NCI-H1436 (cell line): ENCODE data around the gene L3MBTL4.

ENCODE experiments used
- DNase-seq: peaks from one replicate; lab custom pipeline; 2025; lab: John Stamatoyannopoulos, UW

L3MBTL4 gene

GRCh38 chr18:5961097-5961827 is 453.4 kb downstream of the L3MBTL4 start:
- no peak for DNase-seq

GRCh38 chr18:5958822-5959221 is 455.9 kb downstream of the L3MBTL4 start:
- no peak for DNase-seq

- no peak for DNase-seq
These were observed 458.9 kb downstream of the L3MBTL4 start for GRCh38 chr18:5955861-5956260.

DNA sequence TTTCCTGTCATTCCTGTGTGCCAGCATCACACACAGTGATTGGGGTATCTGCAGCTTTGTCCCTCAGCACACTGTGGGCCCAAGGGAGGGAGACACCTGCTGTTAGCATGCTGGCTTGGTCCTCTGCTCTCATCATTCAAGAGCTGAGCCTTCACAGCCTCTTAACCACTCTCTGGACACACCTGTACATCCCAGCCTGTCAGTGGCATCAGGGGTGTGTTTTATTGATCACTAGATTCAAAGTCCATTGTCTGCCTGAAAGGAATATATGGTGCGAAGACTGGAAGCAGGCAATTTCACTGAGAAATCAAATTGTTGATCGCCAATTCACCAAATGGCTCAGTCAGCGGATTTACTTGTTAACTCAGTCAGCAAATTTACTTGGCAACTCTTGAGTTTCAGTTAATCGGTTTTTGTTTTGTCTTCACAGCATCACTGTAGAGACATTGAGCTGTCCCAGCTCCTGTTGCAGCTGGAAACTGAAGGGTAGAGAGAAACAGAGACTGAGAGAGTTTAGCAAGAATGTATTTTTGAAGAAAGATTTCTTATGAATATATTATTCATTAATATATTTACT is 463.1 kb downstream of the L3MBTL4 start:
- no peak for DNase-seq

- DNase-seq, result no peak
These were observed 465.9 kb downstream of the L3MBTL4 start for GRCh38 chr18:5948781-5949180.

GRCh38 chr18:5948237-5948636 is 466.5 kb downstream of the L3MBTL4 start:
- DNase-seq, result no peak

DNA sequence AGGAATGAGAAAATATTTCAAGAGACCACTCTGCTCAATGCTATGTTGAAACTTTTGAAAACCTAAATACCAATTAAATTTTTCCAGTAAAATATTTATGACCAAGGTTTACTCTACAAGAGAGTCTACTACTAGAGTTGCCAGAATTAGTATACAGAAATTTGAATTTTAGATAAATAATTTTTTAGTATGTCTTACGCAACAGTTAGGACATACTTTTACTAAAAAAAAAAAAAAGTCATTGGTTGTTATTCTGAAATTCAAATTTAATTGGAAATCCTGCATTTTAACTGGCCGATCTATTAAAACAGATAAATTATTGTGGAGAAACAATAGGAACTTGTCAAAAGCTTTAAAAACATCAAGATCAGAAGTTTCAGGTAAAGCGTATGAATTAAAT is 470.3 kb downstream of the L3MBTL4 start:
- no peak for DNase-seq

DNA sequence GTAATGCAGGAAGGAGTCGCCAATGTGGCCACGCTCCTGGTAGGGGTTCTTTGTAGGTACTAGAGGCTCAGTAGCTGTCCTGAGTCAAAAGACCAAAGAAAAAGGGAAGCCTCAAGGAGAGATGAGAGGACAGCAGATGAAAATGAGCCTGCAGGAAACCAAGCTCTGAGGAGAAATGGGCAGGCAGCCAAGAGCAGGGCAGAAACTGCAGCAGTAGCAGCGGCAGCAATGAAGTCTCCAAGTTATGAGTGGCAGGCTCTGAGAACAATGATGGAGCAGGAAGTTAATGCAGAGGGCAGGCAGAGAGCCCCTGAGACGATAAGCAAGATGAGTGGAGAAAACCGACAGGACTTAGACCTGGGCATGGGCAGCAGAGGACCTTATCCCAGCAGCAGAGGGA is 471.2 kb downstream of the L3MBTL4 start:
- no peak for DNase-seq

- no peak for DNase-seq
These were observed 472.1 kb downstream of the L3MBTL4 start for GRCh38 chr18:5942591-5942990.

GRCh38 chr18:5941890-5942289 is 472.8 kb downstream of the L3MBTL4 start:
- no peak for DNase-seq

DNA sequence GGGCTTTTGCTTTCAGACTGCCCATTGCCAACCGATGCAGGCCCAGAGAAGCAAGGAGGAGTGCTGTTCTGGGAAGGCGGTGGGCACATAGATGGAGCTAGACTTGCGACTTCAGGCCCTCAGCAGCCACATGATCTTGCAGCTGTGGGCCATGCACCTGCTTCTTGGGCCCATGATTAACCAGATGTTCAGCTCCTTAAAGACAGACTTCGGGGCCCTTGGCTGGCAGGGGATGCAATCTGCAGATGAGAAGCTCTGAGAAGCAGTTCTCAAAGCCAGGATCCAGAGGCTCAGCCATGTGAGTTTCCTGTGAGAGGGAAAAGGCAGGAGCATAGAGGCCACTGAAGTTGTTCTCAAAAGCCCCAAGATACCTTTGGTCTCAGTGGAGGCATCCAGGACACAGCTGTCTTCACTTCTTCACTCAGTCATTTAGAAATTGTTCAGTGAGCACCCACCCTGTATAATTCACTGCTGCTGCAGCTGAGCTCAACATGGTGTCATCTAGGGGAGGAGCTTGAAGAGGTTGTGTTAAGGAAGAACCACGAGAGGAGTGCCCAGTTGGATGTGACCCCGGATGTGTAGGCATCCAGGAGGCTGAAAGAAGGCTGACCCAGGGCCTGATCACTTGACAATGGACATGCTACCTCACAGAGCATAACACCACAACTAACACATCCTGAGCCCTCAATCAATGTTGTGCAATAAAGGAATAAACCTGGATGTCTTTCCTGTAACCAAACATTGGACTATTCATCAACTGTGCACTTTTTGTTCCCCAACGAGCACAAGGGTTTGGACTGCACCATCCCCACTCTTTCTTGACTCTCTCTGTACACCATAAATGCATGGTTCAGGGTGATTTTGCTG is 474.7 kb downstream of the L3MBTL4 start:
- DNase-seq, result no peak

DNA sequence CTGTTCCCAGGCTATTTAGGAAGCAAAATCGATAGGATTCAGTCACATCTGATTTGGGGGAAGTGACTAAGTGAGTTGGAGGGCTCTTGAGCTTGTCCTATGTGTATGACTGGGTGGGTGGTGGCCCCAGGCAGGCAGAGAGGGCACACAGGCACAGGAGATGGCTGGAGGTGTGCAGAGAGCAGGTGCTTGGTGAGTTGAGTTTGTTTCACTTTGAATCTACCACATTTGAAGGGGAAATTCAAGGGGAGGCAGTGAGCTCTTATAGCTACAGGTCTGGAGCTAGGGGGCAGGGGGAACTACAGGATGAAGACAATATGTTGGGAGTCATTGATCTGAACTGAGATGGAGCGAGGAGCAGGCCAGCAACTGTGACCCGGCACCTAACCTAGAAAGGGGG is 476.9 kb downstream of the L3MBTL4 start:
- no peak for DNase-seq

GRCh38 chr18:5937121-5937520 is 477.6 kb downstream of the L3MBTL4 start:
- no peak for DNase-seq

GRCh38 chr18:5930789-5931188 is 483.9 kb downstream of the L3MBTL4 start:
- DNase-seq, result no peak

DNA sequence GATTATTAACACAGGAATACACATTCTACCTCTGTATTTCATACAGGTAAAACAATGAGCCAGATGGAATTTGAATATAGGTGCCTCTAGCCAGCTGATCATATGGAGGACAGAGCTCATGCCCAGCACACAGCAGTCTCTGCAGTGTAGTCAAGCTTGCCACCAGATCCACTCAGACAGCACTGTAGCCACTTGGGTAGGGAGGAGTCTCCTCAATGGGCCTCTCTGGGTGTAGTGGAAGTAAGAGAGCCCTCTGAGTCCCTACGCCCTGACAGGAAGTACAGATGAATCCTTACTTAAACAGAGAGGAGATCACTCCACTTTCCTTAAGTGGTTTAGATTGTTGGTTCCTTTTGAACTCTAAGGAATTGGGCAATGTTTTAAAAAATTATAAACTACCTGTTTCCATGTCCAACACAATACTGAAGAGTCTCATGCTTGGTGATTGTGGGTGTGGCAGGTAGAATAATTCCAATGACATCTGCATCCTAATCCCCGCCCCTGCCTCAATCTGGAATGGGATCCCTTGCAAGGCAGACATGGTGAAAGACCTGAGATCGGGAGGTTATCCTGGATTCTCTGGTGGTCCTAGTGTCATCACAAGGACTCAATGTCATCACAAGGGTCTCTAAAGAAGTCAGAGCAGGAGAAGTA is 496.4 kb downstream of the L3MBTL4 start:
- no peak for DNase-seq

- DNase-seq, result no peak
These were observed 499.8 kb downstream of the L3MBTL4 start for GRCh38 chr18:5914951-5915350.

GRCh38 chr18:5914016-5914415 is 500.7 kb downstream of the L3MBTL4 start:
- no peak for DNase-seq

GRCh38 chr18:5912566-5912965 is 502.1 kb downstream of the L3MBTL4 start:
- no peak for DNase-seq

DNA sequence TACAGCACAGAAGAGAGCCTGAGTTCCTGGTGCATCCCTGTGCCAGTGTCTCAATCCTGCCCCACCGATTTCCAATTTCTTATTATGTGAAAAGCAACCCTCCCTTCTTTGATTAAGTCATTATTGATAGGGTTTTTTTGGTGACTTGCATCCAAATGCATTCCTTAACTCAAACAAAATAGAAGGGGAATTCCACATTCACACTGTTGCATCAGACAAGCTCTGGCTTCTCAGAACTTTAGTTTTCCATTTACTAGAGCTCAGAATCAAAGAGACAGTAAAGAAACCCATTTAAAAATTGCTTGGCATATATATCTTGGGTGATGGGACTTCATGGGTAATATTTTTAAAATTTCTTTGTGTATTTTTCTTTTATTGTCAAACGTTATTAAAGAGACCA is 505.6 kb downstream of the L3MBTL4 start:
- DNase-seq, result no peak
